Measurements from ENCODE around the gene FMNL2. TPM values are rescaled to one million over a fixed set of nuclear protein-coding genes. Genes with fewer than 3 reads are reported as not detected.

The FMNL2 gene
- total RNA-seq, 1 donor from 2014 or later = 34.3 TPM

DNA sequence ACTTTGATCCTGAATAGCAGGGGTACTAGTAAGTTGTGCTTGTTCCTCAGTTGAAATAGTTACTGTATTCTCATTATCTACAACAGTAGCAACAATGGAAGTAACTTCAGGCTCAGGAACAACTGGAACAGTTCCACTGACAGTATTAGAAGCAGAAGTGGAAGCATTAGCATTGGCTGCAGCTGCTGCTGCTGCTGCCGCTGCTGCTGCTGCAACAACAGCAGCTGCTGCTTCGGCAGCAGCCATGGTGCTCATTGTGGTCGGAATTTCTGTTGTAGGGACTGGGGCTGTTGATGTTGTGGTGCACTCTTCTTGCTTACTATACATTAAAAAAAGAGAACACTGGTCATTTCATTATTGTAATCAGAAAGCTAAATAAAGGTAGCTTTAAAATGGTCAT, 341.5 kb downstream of the FMNL2 start:
- Histone ChIP-seq H3K9ac (ENCODE audit: low read length) (no peak overlapping the region), H3K27me3 (ENCODE audit: insufficient read depth, low read length) (no peaks in the 10 kb centered on the region), H3K4me3 (ENCODE audit: insufficient read depth, low read depth, low read length) (no peak overlapping the region), H3K79me2 (ENCODE audit: insufficient read depth, low read length) (no peaks in the 10 kb centered on the region), H3K4me1 (ENCODE audit: insufficient read depth, low read length) (no peaks in the 10 kb centered on the region), H3K27ac (ENCODE audit: low read depth, low read length) (no peak overlapping the region), H4K20me1 (ENCODE audit: insufficient read depth, low read length) (peaks cover under 1% of the 10 kb centered on the region), H3K9me3 (ENCODE audit: insufficient read depth, low read depth, low read length) (no peaks in the 10 kb centered on the region), H2AFZ (ENCODE audit: low read depth, low read length) (no peak overlapping the region), H3K36me3 (ENCODE audit: insufficient read depth, low read length) (peaks cover 48% of the 10 kb centered on the region), H3K4me2 (ENCODE audit: low read length) (no peak overlapping the region)
- Mint-ChIP-seq H3K4me1 (ENCODE audit: low read depth, unreplicated experiment) (no peaks in the 10 kb centered on the region), H3K9me3 (ENCODE audit: unreplicated experiment) (no peaks in the 10 kb centered on the region), H3K27ac (ENCODE audit: unreplicated experiment) (no peak overlapping the region), H3K27me3 (ENCODE audit: low read depth, unreplicated experiment) (no peaks in the 10 kb centered on the region), H3K4me3 (ENCODE audit: unreplicated experiment) (no peak overlapping the region), H3K36me3 (ENCODE audit: low read depth, unreplicated experiment) (peaks cover 11% of the 10 kb centered on the region)
- FAIRE-seq = no peak
- DNase-seq (ENCODE audit: low read depth) = no peak
- TF ChIP-seq, protein P1, sequence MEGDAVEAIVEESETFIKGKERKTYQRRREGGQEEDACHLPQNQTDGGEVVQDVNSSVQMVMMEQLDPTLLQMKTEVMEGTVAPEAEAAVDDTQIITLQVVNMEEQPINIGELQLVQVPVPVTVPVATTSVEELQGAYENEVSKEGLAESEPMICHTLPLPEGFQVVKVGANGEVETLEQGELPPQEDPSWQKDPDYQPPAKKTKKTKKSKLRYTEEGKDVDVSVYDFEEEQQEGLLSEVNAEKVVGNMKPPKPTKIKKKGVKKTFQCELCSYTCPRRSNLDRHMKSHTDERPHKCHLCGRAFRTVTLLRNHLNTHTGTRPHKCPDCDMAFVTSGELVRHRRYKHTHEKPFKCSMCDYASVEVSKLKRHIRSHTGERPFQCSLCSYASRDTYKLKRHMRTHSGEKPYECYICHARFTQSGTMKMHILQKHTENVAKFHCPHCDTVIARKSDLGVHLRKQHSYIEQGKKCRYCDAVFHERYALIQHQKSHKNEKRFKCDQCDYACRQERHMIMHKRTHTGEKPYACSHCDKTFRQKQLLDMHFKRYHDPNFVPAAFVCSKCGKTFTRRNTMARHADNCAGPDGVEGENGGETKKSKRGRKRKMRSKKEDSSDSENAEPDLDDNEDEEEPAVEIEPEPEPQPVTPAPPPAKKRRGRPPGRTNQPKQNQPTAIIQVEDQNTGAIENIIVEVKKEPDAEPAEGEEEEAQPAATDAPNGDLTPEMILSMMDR (IDR thresholded peaks at IDR 0.05; ENCODE audit: insufficient read depth, low read depth, low read length) = no peak
- TF ChIP-seq EZH2 (IDR thresholded peaks at IDR 0.05; ENCODE audit: insufficient read depth, low read length) = no peak

- no peaks in the 10 kb centered on the region for H3K4me1 ChIP-seq (ENCODE audit: insufficient read depth, low read length)
- no peak for DNase-seq (ENCODE audit: low read depth)
- no peak overlapping the region for H3K27ac ChIP-seq (ENCODE audit: low read depth, low read length)
- no peaks in the 10 kb centered on the region for H3K9me3 ChIP-seq (ENCODE audit: insufficient read depth, low read depth, low read length)
- Mint-ChIP-seq H3K9me3 (ENCODE audit: unreplicated experiment) (no peaks in the 10 kb centered on the region), H3K36me3 (ENCODE audit: low read depth, unreplicated experiment) (peaks cover 13% of the 10 kb centered on the region), H3K27me3 (ENCODE audit: low read depth, unreplicated experiment) (no peaks in the 10 kb centered on the region), H3K4me1 (ENCODE audit: low read depth, unreplicated experiment) (no peaks in the 10 kb centered on the region), H3K4me3 (ENCODE audit: unreplicated experiment) (no peak overlapping the region), H3K27ac (ENCODE audit: unreplicated experiment) (no peak overlapping the region)
- no peak overlapping the region for H2AFZ ChIP-seq (ENCODE audit: low read depth, low read length)
- H3K79me2 ChIP-seq (ENCODE audit: insufficient read depth, low read length) = peaks cover 12% of the 10 kb centered on the region
- H3K4me2 ChIP-seq (ENCODE audit: low read length) = no peak overlapping the region
- peaks cover 9% of the 10 kb centered on the region for H4K20me1 ChIP-seq (ENCODE audit: insufficient read depth, low read length)
- no peak for TF ChIP-seq EZH2 (IDR thresholded peaks at IDR 0.05; ENCODE audit: insufficient read depth, low read length)
- TF ChIP-seq, protein P1 (IDR thresholded peaks at IDR 0.05; ENCODE audit: insufficient read depth, low read depth, low read length) = no peak
- H3K9ac ChIP-seq (ENCODE audit: low read length) = no peak overlapping the region
- peaks cover 29% of the 10 kb centered on the region for H3K36me3 ChIP-seq (ENCODE audit: insufficient read depth, low read length)
- FAIRE-seq = no peak
- H3K4me3 ChIP-seq (ENCODE audit: insufficient read depth, low read depth, low read length) = no peak overlapping the region
- no peaks in the 10 kb centered on the region for H3K27me3 ChIP-seq (ENCODE audit: insufficient read depth, low read length)
Measured at GRCh38 chr2:152678808-152679207, 343.8 kb downstream of the FMNL2 start.

- H3K27ac Mint-ChIP-seq (ENCODE audit: unreplicated experiment) = no peak overlapping the region
- H3K4me3 Mint-ChIP-seq (ENCODE audit: unreplicated experiment) = no peak overlapping the region
- Histone ChIP-seq H3K4me1 (ENCODE audit: insufficient read depth, low read length) (no peaks in the 10 kb centered on the region), H2AFZ (ENCODE audit: low read depth, low read length) (no peak overlapping the region), H3K4me3 (ENCODE audit: insufficient read depth, low read depth, low read length) (no peak overlapping the region), H3K4me2 (ENCODE audit: low read length) (no peak overlapping the region), H4K20me1 (ENCODE audit: insufficient read depth, low read length) (peaks cover 34% of the 10 kb centered on the region), H3K27ac (ENCODE audit: low read depth, low read length) (no peak overlapping the region), H3K27me3 (ENCODE audit: insufficient read depth, low read length) (no peaks in the 10 kb centered on the region), H3K9me3 (ENCODE audit: insufficient read depth, low read depth, low read length) (no peaks in the 10 kb centered on the region), H3K9ac (ENCODE audit: low read length) (no peak overlapping the region), H3K36me3 (ENCODE audit: insufficient read depth, low read length) (peaks cover 13% of the 10 kb centered on the region), H3K79me2 (ENCODE audit: insufficient read depth, low read length) (peaks cover 51% of the 10 kb centered on the region)
- DNase-seq (ENCODE audit: low read depth) = no peak
- TF ChIP-seq, protein P1 (IDR thresholded peaks at IDR 0.05; ENCODE audit: insufficient read depth, low read depth, low read length) = no peak
- TF ChIP-seq EZH2 (IDR thresholded peaks at IDR 0.05; ENCODE audit: insufficient read depth, low read length) = no peak
- peaks cover 7% of the 10 kb centered on the region for H3K36me3 Mint-ChIP-seq (ENCODE audit: low read depth, unreplicated experiment)
- H3K4me1 Mint-ChIP-seq (ENCODE audit: low read depth, unreplicated experiment) = no peaks in the 10 kb centered on the region
- FAIRE-seq = no peak
- H3K27me3 Mint-ChIP-seq (ENCODE audit: low read depth, unreplicated experiment) = no peaks in the 10 kb centered on the region
- no peaks in the 10 kb centered on the region for H3K9me3 Mint-ChIP-seq (ENCODE audit: unreplicated experiment)
Measured at GRCh38 chr2:152682663-152683062, 347.7 kb downstream of the FMNL2 start.

Data from astrocyte (in vitro differentiated cells and primary cell).